Stimulated activated CD4-positive, alpha-beta T cell treated with anti-CD3 and anti-CD28 coated beads, TNF-alpha, amount 100 ng/mL, for 1 hour (primary cell): ENCODE results near the gene KDM7A.
A peak's percentile ranks its signal among the peaks of the same experiment; 100 is the strongest.

Experiments
- DNase-seq, 3 donors: peaks; one replicate each; pipeline ENCODE4 v3.0.0-alpha.2; 2020; ENCODE audit warnings: low read depth in 3 of 3, low spot score in 1 of 3

KDM7A gene

DNA sequence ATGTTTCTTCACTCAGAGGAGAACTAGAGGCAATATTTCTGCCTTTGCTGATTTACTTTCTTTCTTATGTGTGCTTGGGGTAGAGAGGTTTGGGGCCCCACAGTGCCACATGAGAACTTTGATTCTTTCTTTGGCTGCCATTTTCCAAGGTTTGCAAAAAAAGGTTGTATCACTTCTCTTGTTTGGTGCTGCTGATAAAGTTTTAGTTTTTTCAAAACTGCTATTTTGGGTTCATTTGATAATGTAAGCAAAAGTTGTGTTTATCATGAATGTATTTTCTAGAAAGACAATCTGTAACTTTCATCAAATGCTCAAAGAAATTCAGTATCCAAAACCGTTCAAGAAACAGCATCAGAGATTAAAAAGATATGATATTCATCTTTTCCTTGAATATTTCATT, 83.4 kb downstream of the KDM7A start:
- no peak for DNase-seq

DNA sequence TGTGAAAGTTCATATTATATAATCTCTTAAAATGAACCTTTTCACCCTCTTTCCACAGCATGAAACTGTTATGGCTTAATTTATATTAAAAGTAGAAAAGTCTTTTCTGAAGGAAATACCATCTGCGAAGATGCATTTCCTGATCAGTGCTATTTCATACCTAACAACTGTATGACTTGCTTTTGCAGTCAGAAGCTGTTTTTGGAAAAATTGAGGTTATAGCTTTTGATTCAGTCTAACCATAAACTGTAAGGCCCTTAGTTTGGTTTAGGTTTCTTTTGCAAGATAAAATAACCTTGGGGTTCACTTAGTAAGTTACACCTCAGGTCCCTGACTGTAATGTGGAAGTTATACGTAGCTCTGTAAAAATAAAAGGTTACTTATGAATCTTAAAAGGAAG, 91.3 kb downstream of the KDM7A start:
- DNase-seq = no peak

DNA sequence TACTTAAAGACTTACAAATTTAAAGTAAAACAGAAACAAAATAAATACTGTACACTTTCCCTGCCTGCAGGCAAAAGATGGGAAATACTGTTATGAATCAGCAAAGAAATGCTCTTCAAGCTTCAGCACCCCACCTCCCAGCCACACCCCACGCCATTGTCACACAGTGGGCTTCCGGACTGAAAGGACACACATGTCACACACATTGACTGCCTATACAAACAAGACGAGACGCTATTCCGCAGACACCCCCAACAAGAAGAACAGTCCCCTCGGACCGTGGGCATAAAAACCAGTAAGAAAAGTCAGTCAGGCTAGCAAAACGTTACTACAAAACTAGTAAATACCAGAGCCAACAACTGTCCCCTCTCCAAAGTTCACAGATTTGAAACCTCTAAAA, 91.8 kb downstream of the KDM7A start:
- DNase-seq = no peak

DNA sequence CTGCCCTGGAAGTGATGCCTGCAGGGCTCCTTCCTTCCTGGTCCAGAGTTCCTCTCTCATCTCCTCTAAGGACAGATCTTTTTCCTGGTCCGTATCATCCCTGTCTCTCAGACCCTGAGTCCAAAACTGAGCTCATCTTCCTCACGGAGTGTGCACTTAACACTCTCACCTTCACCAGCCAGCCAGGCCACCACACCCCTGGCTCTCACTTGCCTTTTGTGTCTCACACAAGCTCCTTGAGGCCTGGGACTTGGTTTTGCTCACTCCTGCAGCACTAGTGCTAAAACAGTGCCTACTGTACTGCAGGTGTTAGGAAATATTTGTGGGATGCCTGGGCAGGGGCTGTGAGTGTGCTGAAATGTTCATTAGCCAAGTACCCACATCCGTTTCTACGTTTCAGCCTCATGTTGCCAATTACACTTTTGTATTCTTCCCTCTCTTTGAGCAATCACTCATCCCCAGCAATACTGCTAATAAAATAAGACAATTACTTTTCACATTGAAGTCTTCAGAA, 92.6 kb downstream of the KDM7A start:
- DNase-seq = no peak

DNA sequence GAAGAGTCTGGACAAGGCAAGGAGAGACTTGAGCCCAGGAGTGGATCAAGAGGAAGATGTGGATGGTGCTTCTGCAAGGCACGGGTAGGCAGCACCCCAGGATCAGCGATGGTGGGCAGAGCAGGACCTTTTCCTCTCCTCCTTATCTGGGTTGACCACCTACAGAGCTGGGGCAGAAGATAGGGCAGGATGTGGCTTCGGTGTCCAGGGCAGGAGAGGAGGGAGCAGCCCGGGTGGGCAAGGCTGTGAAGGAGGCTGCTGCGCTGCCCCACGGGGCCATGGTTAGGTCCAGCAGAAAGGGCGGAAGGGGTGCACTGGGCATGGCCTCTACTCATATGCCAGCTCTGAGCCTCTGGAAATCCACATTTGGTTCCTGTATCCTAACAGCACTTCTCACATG, 94.0 kb downstream of the KDM7A start:
- DNase-seq = no peak

DNA sequence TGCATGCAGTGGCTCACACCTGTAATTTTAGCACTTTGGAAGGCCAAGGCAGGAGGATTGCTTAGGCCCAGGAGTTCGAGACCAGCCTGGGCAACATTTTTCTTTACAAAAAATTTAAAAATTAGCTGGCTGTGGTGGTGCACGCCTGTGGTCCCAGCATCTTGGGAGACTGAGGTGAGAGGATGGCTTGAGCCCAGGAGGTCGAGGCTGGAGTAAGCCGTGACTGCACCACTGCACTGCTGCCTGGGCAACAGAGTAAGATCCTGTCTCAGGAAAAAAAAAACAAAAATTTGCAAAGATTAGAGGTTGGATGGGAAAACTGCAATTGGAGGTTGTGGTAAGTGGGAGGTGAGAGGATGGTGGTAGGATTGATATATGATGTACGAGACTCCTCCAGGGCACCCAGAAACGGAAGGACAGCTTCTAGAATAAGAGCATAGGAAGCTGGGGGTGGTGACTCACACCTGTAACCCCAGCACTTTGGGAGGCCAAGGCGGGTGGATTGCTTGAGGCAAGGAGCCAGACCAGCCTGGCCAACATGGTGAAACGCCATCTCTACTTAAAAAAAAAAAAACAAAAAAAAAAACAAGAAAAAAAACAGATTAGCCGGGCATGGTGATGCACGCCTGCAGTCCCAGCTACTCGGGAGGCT, 94.9 kb downstream of the KDM7A start:
- no peak for DNase-seq

DNA sequence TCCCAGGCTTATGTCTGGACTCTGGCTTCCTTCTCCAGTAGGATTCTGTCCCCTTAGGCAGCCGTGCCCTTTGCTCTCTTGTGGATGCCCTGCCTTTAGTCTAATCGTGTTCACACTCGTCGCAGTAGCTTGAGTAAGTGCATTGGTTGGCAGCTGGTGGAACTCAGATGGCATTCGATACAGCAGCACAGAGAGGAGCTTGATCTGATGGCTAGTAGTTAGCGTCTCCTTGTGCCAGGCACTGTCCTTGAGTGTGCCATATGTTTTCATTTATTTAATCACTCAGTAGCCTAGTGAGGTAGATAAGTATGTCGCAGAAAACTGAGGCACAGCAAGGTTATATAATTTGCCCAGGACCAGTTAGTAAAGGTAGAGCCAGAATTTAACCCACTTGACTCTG, 95.9 kb downstream of the KDM7A start:
- DNase-seq = no peak

DNA sequence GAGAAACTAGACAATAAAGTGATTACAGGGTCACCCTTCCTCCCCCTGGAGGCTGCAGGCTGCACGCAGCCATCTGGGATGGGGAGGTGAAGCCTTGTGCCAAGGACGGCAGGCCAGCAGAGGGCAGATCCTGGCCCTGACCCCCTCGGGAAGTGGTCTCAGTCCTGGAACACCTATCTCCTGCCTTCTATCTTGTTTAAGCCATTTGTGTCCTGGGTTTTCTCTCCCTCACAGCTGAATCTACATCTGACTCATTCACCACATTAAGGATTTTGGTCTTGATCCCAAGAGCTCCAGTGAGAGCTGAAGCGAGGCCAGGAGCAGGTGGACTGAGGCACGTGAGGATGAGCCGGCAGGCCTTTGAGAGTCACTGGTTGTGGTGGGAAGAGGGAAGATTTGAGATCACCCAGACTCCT, 97.7 kb downstream of the KDM7A start:
- DNase-seq = no peak

DNA sequence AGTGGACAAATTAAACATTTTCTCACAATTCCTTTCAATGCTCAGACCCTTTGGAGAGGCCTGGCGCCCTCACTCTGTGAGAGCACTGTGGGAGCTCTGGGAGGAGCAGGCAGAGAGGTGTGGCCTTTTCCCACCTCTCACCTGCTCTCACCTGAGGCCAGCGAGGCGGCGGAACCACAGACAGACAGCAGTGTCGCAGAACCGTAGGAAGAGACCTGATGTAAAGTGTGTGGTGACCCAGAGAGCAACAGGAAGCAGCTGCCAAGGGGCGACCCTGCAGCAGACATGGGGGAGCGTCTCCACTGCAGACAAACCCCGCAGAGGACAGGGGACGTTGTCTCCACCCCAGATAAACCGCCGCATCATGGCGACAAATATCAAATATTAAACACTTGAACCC, 98.4 kb downstream of the KDM7A start:
- no peak for DNase-seq

DNA sequence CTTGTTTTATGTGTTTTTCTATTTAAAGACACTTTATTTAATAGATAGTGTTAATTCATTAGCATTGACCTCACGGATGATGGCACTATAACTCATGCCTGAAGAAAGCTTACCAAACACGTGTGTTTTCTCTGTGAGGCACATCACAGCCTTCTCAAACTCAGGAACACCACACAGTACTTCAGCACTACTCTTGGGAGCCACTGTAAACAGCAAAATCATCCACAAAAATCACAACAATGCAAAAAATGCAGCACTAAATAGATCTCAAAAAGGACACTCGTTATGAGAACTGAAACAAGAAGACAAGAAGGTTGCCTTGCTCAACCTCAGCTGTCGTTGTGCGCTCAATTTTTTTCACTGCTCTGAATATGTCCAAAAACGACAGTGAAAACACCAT, 102.0 kb downstream of the KDM7A start:
- DNase-seq = no peak

DNA sequence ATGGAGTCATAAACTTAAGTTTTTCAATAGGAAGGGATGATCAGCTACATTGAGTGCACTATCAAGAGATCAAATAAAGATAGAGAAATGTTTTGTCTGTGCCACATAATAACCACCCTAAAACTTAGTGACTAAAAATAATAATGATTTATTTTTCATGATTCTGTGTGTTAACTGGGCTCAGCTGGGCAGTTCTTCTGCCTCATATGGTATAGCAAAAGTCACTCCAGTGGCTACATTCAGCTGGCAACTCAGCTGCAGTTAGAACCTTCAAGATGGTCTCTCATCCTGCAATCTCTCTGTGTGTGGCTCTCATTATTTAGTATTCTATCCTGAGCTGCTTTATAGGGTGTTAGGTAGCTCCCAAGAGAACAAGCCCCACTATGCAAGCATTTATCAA, 106.2 kb downstream of the KDM7A start:
- DNase-seq = no peak

DNA sequence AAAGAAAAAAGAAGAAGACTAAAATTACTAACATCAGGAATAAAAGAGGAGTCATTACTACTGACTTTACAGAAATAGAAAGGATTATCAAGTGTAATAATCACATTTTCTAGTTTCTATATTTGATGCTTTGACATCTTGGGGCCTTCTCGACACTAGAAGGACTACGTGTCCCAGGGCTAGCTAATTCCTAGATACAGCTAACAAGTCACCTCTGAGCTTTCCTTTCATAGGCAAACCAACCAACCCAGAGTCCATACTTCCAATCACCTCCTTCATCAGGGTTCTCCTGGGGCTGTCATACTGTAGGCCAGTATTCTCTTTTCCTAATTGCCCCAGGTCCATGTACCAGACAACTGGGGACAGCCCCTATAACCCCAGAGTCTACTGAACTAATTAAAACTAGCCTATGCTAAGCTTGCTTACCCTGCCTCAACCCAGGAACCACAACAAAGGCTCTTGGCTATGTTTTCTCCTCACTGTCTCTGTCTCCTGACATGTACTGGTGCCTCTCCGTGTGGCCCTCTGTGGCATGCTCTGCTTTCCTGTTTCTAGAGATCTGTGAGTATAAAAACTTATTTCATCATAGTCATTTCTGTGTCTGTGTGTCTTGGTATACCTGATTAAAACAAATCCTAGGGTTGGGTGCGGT, 107.4 kb downstream of the KDM7A start:
- DNase-seq = no peak

DNA sequence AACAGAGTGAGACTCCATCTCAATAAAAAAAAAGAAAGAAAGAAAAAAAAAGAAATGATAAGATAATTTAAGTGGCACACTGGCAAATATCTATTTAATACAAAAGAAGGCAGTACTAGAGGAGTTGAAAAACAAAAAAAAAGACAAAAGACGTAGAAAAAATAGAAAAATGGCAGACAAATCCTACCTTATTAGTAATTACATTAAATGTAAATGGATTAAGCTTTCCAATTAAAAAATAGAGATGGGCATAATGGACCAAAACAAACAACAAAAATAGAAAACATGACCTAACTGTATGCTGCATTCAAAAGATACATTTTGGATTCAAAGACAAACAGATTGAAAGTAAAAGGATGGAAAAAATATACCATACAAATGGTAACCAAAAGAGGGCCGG, 108.8 kb downstream of the KDM7A start:
- DNase-seq = no peak

DNA sequence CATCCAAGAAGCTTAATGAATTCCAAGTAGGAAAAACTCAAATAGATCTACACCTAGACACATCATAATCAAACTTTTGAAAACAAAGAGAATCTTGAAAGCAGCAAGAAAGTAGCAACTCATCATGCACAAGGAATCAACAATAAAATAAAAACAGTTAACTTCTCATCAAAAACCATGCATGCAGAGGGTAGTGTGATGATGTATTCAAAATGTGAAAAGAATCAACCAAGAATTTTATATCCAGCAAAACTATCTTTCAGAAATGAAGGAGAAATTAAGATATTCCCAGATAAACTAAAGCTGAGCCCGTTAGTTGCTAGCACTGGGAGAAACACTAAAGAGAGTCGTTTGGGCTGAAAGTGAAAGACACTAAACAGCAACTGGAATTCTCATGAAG, 109.7 kb downstream of the KDM7A start:
- DNase-seq = no peak

DNA sequence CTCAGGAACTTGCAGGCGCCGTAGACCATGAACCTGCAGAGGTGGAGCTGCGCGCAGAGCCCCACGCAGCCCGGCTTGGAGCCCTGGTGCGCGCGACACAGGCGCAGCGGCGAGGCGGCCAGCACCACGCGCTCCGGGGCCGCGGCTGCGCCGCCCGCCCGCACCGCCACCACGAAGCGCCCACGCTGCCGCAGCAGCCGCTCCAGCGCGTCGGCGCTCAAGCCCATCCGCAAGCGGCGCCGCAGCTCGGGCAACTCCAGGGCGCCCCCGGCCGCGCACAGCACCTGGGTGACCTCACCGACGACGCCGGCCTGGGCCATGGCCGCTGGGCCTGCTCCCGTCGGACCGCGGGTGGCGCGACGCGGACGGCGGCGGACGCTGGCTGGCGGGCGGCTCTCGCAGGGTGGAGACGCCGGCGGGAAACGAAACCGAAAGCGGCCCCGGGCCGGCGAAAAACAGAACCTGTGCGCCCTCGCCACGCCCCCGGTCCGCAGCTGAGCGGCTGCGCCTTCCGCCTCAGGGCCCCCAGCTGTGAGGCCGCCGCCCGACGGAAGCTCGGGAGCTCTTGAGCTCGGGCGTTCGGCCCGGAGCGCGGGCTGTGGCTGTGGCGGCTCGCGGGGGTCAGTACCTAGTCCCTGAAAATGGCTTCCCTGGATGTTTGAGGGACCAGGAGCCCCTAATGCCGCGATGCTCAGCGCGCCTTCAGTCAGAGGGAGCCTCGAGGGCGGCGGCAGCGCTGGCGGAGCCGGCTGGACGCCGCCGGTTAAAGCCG, 114.1 kb downstream of the KDM7A start, which contains the start of gene PARP12:
Gene PARP12, minus strand, starts transcription at position 424 of the 772 bp plus-strand sequence. Its CDS starts 104 bp downstream, at position 320.
- peak; percentile 54 to 74 (median 69) for DNase-seq

DNA sequence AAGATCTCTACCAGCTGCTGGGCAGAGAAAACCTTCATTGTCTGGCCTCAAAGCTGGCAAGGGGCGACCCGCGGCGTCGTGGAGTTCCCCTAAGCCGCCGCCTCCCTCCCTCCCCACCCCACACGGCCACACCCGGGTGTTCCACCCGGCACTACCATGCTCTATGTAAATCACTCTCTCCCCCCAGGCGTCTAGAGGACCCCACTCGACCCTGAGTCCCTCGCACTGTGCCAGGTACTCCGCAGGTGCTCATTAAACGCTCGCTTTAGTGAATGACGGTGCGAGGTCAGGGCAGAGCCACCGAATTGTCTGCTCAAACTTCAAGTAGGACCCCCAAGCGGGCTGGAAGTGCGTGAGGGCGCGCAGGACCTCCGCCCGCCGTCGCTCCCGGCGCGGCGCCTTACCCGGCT, 114.7 kb downstream of the KDM7A start:
- peak; percentile 21 to 35 (median 29) for DNase-seq

DNA sequence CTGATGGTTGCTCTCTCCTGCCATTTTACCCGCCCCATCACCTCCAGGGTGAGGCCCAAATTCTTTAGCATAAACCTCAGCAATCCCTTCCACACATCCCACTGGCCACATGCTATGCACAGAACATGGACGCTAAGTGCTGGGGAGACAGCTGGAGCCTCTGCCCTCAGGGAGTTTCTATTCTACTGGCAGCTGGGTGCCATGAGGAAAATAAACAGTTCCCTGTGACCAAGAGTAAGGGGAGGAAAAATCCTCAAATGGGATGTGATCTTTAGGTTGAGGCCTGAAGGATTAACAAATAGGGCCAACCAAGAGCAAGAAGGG, 115.2 kb downstream of the KDM7A start:
- no peak for DNase-seq

DNA sequence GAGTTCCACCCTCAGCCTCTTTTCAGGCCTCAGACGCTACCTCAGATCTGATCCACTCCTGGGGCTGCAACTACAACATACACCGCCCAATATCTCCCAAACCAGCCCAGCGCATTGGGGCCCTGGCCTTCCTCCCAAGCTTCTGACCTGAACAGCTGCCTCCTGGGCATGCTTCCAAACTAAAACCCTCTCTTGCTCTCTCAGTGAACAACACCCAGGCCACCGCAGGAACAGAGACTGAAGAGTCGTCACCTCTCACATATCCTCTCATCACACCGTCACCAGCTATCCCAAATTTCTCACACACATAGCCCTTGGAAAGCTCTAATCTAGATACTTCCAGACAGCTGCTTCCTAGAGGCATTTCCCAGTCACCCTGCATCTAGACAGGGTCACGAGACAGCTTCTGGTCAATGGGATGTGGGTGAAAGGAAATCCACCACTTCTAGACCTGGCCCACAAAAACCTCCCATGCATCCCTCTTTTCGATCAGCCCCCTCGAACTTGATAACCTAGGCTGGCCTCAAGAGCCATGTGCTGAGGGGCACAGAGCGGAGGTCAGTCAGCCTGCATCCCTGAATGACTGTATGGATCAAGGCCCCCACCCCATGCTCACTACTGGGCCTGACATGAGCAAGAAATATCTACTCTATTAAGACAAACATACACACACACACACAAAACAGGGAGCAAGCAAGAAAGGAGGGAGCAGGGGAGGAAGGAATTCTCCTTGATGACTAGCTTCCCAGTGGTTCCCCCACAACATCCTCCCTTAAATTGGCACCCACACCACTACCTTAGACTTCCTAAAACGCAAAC, 115.8 kb downstream of the KDM7A start:
- DNase-seq = no peak

DNA sequence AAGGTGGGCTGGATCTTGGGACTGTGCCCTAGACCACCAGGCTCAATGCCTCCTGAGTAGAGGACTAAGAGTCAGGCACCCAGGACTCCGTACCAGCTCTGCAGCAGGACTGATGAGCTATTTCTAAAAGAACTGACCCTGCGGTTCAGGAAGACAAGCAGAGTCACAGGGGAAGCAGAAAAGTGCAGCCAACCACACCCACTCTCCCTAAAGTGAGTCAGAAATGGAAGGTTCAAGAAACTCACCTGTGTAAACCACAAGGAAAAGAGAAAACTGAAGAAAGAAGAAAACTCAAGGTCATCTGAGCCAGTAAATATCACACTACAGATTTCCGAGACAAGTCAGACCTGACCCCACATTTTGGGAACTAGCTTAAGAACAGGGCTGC, 116.5 kb downstream of the KDM7A start:
- no peak for DNase-seq

DNA sequence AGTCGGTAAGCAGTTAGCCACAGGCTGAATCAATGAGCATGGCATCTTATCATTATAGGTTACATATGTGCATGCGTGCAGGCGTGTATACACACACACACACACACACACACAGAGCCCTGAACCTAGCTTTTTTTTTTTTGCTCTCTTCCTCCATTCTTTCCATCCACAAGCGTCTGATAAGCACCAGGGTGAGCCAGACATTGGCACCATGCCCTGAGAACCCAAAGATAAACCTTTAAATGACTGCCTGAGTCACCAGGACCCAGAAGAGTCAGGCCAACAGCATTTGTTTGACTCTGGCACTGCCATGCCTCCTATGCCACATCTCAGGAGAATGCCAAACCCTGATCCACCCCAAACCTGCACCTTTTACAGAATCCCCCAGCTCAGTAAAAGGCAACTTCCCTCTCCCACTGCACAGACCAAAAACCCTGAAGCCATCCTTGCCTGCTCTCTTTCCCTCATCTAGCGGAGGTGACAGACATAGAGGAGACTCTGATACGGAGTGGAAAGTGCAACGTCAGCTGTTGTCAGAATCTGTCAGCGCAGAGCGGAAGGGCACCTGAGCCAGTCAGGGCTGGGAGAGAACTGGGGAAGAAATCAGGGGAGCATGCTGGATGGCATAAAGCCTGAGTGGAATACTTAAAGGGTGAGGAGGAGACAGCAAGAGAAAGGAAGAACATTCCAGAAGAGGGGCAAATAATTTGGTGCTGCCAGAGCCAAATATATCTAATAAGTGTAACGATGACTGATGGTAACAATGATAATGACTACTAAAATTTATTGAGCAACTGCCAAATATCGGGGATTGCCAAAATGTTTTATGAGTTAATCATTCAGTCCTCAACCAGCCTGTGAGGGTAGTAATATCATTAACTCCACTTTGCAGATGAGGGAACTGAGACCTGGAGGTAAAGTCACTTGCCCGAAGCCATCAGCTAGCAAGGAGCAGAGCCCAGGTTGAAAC, 117.2 kb downstream of the KDM7A start:
- peak; percentile 17 to 30 (median 25) for DNase-seq
